ENCODE data around the gene FAM53B.

DNA sequence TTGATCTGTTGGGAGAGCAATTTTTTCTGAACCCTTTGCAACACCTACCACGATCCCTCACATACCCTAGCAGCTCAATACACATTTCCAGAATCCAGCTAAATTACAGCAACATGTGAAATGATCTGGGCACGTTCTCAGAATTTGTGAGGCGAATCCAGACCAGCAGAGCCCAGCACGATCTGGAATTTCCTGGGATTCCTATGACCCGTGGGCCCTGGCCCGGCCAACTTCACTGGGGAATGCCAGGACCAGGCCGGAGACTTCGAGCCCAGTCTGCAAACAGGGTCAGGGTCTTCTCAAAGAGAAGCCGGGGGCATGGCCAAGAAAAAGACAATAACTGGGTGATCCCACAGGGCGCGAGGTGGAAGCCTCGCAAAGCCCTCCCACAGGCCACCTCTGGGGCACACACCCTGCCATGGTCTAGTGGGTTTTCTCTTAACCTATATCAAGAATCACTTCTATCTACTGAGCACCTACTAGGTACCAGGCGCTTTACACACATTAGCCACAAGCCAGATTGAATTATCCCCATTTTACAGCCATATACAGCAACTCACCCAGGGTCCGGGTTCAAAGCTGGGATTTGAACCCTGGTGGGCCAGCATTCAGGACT lies 33.8 kb downstream of the FAM53B start:
- TF ChIP-seq, protein P1, sequence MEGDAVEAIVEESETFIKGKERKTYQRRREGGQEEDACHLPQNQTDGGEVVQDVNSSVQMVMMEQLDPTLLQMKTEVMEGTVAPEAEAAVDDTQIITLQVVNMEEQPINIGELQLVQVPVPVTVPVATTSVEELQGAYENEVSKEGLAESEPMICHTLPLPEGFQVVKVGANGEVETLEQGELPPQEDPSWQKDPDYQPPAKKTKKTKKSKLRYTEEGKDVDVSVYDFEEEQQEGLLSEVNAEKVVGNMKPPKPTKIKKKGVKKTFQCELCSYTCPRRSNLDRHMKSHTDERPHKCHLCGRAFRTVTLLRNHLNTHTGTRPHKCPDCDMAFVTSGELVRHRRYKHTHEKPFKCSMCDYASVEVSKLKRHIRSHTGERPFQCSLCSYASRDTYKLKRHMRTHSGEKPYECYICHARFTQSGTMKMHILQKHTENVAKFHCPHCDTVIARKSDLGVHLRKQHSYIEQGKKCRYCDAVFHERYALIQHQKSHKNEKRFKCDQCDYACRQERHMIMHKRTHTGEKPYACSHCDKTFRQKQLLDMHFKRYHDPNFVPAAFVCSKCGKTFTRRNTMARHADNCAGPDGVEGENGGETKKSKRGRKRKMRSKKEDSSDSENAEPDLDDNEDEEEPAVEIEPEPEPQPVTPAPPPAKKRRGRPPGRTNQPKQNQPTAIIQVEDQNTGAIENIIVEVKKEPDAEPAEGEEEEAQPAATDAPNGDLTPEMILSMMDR (IDR thresholded peaks at IDR 0.05), result no peak
- TF ChIP-seq POLR2A (IDR thresholded peaks at IDR 0.05) (no peak), EP300 (IDR thresholded peaks at IDR 0.05) (no peak)

Data from tibial nerve (tissue), 4 donors.